Liver (tissue), 9 donors: ENCODE measurements around the gene RFX8. TPM values are rescaled to one million over a fixed set of nuclear protein-coding genes. Genes with fewer than 3 reads are reported as not detected.

ENCODE experiments used
- DNase-seq: peaks from one replicate; pipeline ENCODE4 v3.0.0-alpha.2; 2017; ENCODE audit warnings: low spot score
- H3K27ac ChIP-seq, 2 donors: one replicate each; pipeline ENCODE4 v1.7.0; 2013; ENCODE audit warnings: inconsistent platforms in 2 of 2, low read length in 2 of 2, control low read depth in 1 of 2, low read depth in 1 of 2, mild to moderate bottlenecking in 1 of 2
- H3K27me3 ChIP-seq, 4 donors: one replicate each; pipeline versions ENCODE4 v1.6.1 to v1.7.0; 2013; ENCODE audit warnings: low read length in 3 of 4, inconsistent platforms in 1 of 4, mild to moderate bottlenecking in 1 of 4, moderate library complexity in 1 of 4; ENCODE audit not compliant: control insufficient read depth in 4 of 4, insufficient read depth in 4 of 4
- H3K36me3 ChIP-seq, 4 donors: one replicate each; pipeline versions ENCODE4 v1.6.1 to v1.7.0; 2013; ENCODE audit warnings: low read length in 3 of 4, mild to moderate bottlenecking in 3 of 4, low read depth in 1 of 4, moderate library complexity in 1 of 4; ENCODE audit not compliant: control insufficient read depth in 4 of 4, insufficient read depth in 3 of 4
- H3K4me1 ChIP-seq, 4 donors: one replicate each; pipeline versions ENCODE4 v1.6.1 to v1.7.0; 2013; ENCODE audit warnings: low read length in 3 of 4, mild to moderate bottlenecking in 3 of 4, moderate library complexity in 1 of 4; ENCODE audit not compliant: control insufficient read depth in 4 of 4, insufficient read depth in 4 of 4
- H3K4me3 ChIP-seq, 3 donors: one replicate each; pipeline versions ENCODE4 v1.6.1 to v1.7.0; 2013; ENCODE audit warnings: low read length in 3 of 3, control low read depth in 1 of 3, low read depth in 1 of 3, mild to moderate bottlenecking in 1 of 3
- H3K9ac ChIP-seq, 2 donors: one replicate each; pipeline ENCODE4 v1.7.0; 2013; ENCODE audit warnings: low read length in 2 of 2, mild to moderate bottlenecking in 2 of 2, moderate library complexity in 2 of 2, control low read depth in 1 of 2, low read depth in 1 of 2
- H3K9me3 ChIP-seq, 4 donors: one replicate each; pipeline versions ENCODE4 v1.6.1 to v1.7.0; 2013; ENCODE audit warnings: low read length in 3 of 4; ENCODE audit not compliant: control insufficient read depth in 4 of 4
- EGR1 ChIP-seq, 2 donors: IDR thresholded peaks; 2 replicates each; pipeline ENCODE4 v1.6.1; 2016 to 2018; ENCODE audit warnings: antibody characterized with exemption in 2 of 2, low read depth in 2 of 2
- FOXA1 ChIP-seq: IDR thresholded peaks from 2 replicates; pipeline ENCODE4 v1.6.1; 2016; ENCODE audit warnings: antibody characterized with exemption
- FOXA2 ChIP-seq: IDR thresholded peaks from 2 replicates; pipeline ENCODE4 v1.6.1; 2016; ENCODE audit warnings: antibody characterized with exemption
- GABPA ChIP-seq, 2 donors: IDR thresholded peaks in 1 of 2; conservative IDR thresholded peaks in 1 of 2; 2 replicates each; pipeline ENCODE4 v1.6.1; 2016; ENCODE audit warnings: antibody characterized with exemption in 2 of 2, mild to moderate bottlenecking in 1 of 2, moderate library complexity in 1 of 2
- HNF4A ChIP-seq, 2 donors: conservative IDR thresholded peaks; 2 replicates each; pipeline ENCODE4 v1.6.1; 2016; ENCODE audit warnings: antibody characterized with exemption in 2 of 2, mild to moderate bottlenecking in 2 of 2
- HNF4G ChIP-seq: IDR thresholded peaks from 2 replicates; pipeline ENCODE4 v1.6.1; 2016; ENCODE audit warnings: antibody characterized with exemption
- JUND ChIP-seq, 2 donors: IDR thresholded peaks; 2 replicates each; pipeline ENCODE4 v1.6.1; 2016; ENCODE audit warnings: antibody characterized with exemption in 2 of 2
- NR2F2 ChIP-seq: IDR thresholded peaks from 2 replicates; pipeline ENCODE4 v1.6.1; 2016; ENCODE audit warnings: antibody characterized with exemption
- RAD21 ChIP-seq, 2 donors: IDR thresholded peaks; 2 replicates each; pipeline ENCODE4 v1.6.1; 2016; ENCODE audit warnings: antibody characterized with exemption in 2 of 2, mild to moderate bottlenecking in 2 of 2
- RXRA ChIP-seq, 2 donors: IDR thresholded peaks; 2 replicates each; pipeline ENCODE4 v1.6.1; 2017 to 2018; ENCODE audit warnings: antibody characterized with exemption in 2 of 2, mild to moderate bottlenecking in 1 of 2
- SP1 ChIP-seq: IDR thresholded peaks from 2 replicates; pipeline ENCODE4 v1.6.1; 2018; ENCODE audit warnings: antibody characterized with exemption, mild to moderate bottlenecking
- TAF1 ChIP-seq: conservative IDR thresholded peaks from 2 replicates; pipeline ENCODE4 v1.6.1; 2016; ENCODE audit warnings: antibody characterized with exemption, mild to moderate bottlenecking
- YY1 ChIP-seq: IDR thresholded peaks from 2 replicates; pipeline ENCODE4 v1.6.1; 2016; ENCODE audit warnings: antibody characterized with exemption, mild to moderate bottlenecking
- WGBS: extraction: QIAGEN DNeasy Blood & Tissue Kit; methylation state at CpG from one replicate; pipeline ENCODE4 v1.1.7; 2013; 5-methylcytosine and 5-hydroxymethylcytosine counted together
- polyA plus RNA-seq, 2 donors: library from polyadenylated mRNA; stranded (reverse) in 1 of 2; unstranded in 1 of 2; fragments of 200-250 nt in 1 of 2; fragments of >200 nt in 1 of 2; fragmentation: Nextera tagmentation in 1 of 2; extraction: Ambion mirVana in 1 of 2; gene quantifications; one replicate each; pipeline versions ENCODE4 v1.2.1 to v1.2.3, GENCODE V29; 2013 to 2015
- total RNA-seq, 2 donors: library from RNA; depleted of rRNA; stranded (reverse); fragments of >200 nt; gene quantifications; one replicate each; pipeline ENCODE4 v1.2.3, GENCODE V29; 2014
- TF ChIP-seq, protein P1 (sequence below): IDR thresholded peaks from 2 replicates; pipeline ENCODE4 v1.6.1; 2016; ENCODE audit warnings: antibody characterized with exemption
- TF ChIP-seq, protein P2 (sequence below): IDR thresholded peaks from 2 replicates; pipeline ENCODE4 v1.6.1; 2016; ENCODE audit warnings: antibody characterized with exemption
- TF ChIP-seq, protein P3 (sequence below): IDR thresholded peaks from 2 replicates; pipeline ENCODE4 v1.6.1; 2016; ENCODE audit warnings: antibody characterized with exemption
- TF ChIP-seq, protein P4 (sequence below): fragments of 150-350 bp; IDR thresholded peaks from 2 replicates; pipeline ENCODE4 v1.5.1; 2017; ENCODE audit warnings: improper control_type of control experiment, low read depth, low read length; ENCODE audit not compliant: missing input control
- TF ChIP-seq, protein P5 (sequence below): IDR thresholded peaks from 2 replicates; pipeline ENCODE4 v1.6.1; 2016; ENCODE audit warnings: antibody characterized with exemption, mild to moderate bottlenecking
- donor health status: healthy.
- donor health status: healthy.
- donor health status: healthy.
- donor health status: healthy.
- donor health status: healthy.

Gene RFX8
- total and polyA plus RNA-seq, 4 donors: 0.08 to 0.09 (median 0.09) TPM; not detected in 1

DNA sequence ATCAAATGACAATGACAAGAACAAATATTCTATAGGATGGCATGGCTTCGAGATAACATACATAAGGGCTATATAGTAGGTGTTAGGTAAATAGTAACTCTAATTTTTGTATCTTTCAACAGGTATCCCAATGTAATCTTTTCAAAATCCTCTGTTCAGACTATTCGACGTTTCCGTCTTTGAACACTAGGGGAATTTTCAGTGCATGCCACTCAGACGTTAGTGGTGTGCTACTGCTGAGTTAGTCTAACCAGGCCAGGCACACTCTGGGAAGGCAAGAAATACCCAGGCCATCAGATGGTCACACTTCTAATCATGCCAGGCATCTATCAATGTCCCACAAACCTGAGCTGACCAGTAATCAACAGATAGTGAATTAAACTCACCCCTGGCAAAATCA lies 73.0 kb downstream of the RFX8 start:
- Histone ChIP-seq H3K4me1 (no peaks in the 10 kb centered on the region), H3K27ac (no peak overlapping the region), H3K9ac (no peak overlapping the region), H3K27me3 (no peaks in the 10 kb centered on the region), H3K36me3 (no peaks in the 10 kb centered on the region), H3K4me3 (no peak overlapping the region), H3K9me3 (no peaks in the 10 kb centered on the region)
- TF ChIP-seq, protein P1, sequence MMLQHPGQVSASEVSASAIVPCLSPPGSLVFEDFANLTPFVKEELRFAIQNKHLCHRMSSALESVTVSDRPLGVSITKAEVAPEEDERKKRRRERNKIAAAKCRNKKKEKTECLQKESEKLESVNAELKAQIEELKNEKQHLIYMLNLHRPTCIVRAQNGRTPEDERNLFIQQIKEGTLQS: no peak
- TF ChIP-seq, protein P2, sequence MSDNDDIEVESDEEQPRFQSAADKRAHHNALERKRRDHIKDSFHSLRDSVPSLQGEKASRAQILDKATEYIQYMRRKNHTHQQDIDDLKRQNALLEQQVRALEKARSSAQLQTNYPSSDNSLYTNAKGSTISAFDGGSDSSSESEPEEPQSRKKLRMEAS: no peak
- TF ChIP-seq, protein P3, sequence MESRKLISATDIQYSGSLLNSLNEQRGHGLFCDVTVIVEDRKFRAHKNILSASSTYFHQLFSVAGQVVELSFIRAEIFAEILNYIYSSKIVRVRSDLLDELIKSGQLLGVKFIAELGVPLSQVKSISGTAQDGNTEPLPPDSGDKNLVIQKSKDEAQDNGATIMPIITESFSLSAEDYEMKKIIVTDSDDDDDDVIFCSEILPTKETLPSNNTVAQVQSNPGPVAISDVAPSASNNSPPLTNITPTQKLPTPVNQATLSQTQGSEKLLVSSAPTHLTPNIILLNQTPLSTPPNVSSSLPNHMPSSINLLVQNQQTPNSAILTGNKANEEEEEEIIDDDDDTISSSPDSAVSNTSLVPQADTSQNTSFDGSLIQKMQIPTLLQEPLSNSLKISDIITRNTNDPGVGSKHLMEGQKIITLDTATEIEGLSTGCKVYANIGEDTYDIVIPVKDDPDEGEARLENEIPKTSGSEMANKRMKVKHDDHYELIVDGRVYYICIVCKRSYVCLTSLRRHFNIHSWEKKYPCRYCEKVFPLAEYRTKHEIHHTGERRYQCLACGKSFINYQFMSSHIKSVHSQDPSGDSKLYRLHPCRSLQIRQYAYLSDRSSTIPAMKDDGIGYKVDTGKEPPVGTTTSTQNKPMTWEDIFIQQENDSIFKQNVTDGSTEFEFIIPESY: no peak
- TF ChIP-seq HNF4A (conservative IDR thresholded peaks at IDR 0.05) (no peak), YY1 (no peak), GABPA (IDR thresholded peaks at IDR 0.05 in 1 of 2, conservative IDR thresholded peaks at IDR 0.05 in 1 of 2) (no peak), FOXA2 (no peak), NR2F2 (no peak), HNF4G (no peak), JUND (IDR thresholded peaks at IDR 0.05) (no peak), SP1 (no peak), TAF1 (no peak), RAD21 (IDR thresholded peaks at IDR 0.05) (no peak), EGR1 (IDR thresholded peaks at IDR 0.05; ENCODE audit: low read depth in 2 of 2) (no peak), RXRA (IDR thresholded peaks at IDR 0.05) (no peak)
- TF ChIP-seq, protein P4, sequence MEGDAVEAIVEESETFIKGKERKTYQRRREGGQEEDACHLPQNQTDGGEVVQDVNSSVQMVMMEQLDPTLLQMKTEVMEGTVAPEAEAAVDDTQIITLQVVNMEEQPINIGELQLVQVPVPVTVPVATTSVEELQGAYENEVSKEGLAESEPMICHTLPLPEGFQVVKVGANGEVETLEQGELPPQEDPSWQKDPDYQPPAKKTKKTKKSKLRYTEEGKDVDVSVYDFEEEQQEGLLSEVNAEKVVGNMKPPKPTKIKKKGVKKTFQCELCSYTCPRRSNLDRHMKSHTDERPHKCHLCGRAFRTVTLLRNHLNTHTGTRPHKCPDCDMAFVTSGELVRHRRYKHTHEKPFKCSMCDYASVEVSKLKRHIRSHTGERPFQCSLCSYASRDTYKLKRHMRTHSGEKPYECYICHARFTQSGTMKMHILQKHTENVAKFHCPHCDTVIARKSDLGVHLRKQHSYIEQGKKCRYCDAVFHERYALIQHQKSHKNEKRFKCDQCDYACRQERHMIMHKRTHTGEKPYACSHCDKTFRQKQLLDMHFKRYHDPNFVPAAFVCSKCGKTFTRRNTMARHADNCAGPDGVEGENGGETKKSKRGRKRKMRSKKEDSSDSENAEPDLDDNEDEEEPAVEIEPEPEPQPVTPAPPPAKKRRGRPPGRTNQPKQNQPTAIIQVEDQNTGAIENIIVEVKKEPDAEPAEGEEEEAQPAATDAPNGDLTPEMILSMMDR: no peak
- TF ChIP-seq, protein P5, sequence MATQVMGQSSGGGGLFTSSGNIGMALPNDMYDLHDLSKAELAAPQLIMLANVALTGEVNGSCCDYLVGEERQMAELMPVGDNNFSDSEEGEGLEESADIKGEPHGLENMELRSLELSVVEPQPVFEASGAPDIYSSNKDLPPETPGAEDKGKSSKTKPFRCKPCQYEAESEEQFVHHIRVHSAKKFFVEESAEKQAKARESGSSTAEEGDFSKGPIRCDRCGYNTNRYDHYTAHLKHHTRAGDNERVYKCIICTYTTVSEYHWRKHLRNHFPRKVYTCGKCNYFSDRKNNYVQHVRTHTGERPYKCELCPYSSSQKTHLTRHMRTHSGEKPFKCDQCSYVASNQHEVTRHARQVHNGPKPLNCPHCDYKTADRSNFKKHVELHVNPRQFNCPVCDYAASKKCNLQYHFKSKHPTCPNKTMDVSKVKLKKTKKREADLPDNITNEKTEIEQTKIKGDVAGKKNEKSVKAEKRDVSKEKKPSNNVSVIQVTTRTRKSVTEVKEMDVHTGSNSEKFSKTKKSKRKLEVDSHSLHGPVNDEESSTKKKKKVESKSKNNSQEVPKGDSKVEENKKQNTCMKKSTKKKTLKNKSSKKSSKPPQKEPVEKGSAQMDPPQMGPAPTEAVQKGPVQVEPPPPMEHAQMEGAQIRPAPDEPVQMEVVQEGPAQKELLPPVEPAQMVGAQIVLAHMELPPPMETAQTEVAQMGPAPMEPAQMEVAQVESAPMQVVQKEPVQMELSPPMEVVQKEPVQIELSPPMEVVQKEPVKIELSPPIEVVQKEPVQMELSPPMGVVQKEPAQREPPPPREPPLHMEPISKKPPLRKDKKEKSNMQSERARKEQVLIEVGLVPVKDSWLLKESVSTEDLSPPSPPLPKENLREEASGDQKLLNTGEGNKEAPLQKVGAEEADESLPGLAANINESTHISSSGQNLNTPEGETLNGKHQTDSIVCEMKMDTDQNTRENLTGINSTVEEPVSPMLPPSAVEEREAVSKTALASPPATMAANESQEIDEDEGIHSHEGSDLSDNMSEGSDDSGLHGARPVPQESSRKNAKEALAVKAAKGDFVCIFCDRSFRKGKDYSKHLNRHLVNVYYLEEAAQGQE: no peak
- WGBS: 75% methylated on average over 5 of the region's 5 CpGs
- no peak for DNase-seq

DNA sequence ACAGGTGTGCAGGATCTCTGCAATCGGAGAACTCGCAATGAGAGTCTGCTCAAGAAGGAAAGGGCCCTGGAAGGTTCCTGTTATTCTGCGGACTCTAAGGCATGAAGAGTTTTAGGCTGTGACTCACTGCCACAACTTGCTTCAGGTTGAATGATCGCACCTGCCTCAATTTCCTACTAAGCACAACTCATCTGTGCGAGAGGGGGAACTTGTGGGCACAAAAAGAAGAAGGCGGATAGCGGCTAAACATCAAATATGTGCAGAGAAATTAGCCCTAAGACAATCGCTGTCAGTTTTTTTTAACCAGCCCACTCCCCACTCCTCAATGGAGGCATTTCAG lies 73.6 kb downstream of the RFX8 start:
- H3K9me3 ChIP-seq: no peaks in the 10 kb centered on the region
- no peak overlapping the region for H3K27ac ChIP-seq
- no peaks in the 10 kb centered on the region for H3K4me1 ChIP-seq
- no peak for DNase-seq
- H3K27me3 ChIP-seq: no peaks in the 10 kb centered on the region
- H3K9ac ChIP-seq: no peak overlapping the region
- H3K36me3 ChIP-seq: no peaks in the 10 kb centered on the region
- WGBS: 85% methylated on average over 8 of the region's 8 CpGs
- H3K4me3 ChIP-seq: no peak overlapping the region
- TF ChIP-seq SP1 (no peak), YY1 (no peak), NR2F2 (no peak), FOXA1 (no peak), TAF1 (no peak), HNF4A (conservative IDR thresholded peaks at IDR 0.05) (no peak), FOXA2 (no peak), RXRA (IDR thresholded peaks at IDR 0.05) (no peak), RAD21 (IDR thresholded peaks at IDR 0.05) (no peak), GABPA (IDR thresholded peaks at IDR 0.05 in 1 of 2, conservative IDR thresholded peaks at IDR 0.05 in 1 of 2) (no peak), EGR1 (IDR thresholded peaks at IDR 0.05; ENCODE audit: low read depth in 2 of 2) (no peak)
- TF ChIP-seq, protein P3: no peak
- TF ChIP-seq, protein P5: no peak
- TF ChIP-seq, protein P1: no peak
